Ammon's horn (tissue), 1 donor: ENCODE results near the gene TLCD3B.

Experiments used
- DNase-seq: peaks from one replicate; pipeline ENCODE4 v3.0.0-alpha.2; 2016; ENCODE audit warnings: low spot score

The TLCD3B gene, protein sequence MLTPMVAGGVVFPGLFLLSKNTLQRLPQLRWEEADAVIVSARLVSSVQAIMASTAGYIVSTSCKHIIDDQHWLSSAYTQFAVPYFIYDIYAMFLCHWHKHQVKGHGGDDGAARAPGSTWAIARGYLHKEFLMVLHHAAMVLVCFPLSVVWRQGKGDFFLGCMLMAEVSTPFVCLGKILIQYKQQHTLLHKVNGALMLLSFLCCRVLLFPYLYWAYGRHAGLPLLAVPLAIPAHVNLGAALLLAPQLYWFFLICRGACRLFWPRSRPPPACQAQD

DNA sequence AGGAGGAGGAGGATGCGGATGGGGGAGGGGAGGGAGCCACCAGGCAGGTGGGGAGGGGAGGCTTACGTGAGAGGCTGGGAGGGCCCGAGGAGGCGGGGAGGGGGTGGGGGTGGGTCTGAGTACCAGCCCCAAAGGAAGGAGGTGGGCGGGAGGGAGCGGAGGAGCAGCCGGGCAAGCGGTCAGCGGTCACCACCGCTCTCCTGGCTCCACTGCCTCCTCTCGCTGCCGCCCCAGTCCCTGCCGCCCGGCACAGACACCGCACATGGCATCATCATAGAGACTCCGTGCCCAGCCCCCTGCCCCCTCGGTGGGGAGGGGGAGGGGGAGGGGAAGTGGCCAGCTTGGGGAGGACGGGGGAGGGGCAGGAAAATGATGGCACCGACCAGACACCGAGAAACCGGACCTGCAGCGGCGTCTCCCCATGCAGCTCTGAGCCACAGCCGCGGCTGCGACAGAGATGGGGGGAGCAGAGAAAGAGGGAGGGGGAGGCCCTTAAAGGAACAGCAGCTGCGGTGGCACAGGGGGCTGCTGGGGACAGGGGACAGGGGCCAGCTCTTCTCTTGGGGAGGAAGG lies at the start of gene TLCD3B:
TSS of gene TLCD3B (minus strand) at position 431 of the 573 bp plus-strand sequence. CDS start 744 bp downstream, outside the sequence.
- peak; percentile 46 for DNase-seq

DNA sequence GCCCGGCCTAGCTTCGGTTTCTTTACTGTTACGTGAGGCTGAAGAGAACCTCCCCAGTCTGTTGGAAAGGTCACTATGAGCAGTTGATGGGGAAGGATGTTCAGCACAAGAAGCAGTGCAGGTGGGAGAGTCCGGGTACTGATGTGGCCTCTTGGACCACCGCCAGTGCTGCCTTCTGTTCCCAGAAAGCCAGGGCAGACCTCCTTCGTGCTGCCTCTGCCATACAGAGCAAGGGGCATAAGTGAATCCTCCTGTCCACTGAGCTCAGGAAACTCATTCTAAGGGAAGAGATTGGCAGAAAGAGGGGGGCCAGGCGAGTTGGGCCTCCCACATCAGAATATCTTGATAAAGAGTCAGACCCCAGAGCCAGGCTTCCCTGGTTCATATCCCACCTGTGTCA lies 48.4 kb upstream of the TLCD3B start:
- DNase-seq: no peak

DNA sequence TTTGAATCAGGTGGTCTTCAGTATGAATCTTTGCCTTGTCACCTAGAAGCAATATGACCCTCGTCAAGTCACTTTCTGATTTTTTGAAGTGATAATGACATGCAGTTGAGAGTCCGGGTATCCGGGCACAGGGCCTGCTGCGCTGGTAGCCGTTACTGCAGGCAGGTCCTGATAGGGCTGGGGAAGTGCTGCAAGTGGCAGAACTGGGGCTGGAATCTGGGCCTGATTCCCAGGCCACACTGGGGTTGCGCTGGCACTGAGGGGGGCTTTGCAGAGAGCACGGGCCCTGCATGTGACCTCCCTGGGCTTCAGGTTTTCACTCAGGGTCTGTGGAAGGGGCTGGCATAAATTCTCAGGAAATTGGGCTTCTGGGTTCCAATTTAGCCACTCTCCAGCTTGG lies 47.7 kb upstream of the TLCD3B start:
- no peak for DNase-seq

DNA sequence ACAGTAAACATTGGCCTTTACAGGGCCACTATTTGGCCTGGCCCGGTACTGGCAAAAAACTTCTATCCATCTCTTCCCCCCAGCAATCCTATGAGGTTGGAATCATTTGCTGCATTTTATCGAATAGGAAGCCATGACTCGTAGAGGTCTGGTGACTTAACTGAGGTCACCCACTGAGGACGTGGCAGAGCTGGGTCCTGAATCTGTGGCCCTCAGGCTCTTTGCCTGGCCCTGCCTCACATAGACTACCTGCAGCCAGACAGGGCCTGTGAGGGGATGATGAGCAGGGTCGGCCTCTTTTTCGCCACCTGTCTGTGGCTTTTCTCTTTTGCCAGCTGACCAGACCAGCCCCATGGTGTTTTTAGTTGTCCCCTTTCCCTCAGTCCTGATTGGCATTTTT lies 46.6 kb upstream of the TLCD3B start:
- no peak for DNase-seq

DNA sequence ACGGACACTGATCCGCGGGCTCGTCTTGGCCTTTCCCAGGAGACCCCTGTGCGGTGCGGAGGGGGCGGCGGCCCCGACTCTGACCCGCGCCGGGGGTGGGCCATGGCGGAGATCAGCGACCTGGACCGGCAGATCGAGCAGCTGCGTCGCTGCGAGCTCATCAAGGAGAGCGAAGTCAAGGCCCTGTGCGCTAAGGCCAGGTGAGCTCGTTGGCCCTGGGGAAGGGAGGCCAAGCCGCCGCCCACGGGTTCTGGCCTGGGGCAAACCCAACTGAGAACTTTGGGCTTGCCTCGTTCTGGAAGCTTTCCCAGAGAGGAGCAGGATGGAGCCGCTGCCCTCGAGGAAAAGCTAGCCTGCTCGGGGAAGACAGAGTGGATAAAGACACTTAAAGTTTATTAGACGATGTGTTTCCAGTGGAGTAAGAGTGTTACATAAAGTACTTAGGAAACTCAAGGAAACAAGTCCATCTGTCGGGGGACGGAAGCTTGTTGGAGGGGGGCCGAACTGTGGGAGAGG lies 45.3 kb upstream of the TLCD3B start:
- DNase-seq: no peak

DNA sequence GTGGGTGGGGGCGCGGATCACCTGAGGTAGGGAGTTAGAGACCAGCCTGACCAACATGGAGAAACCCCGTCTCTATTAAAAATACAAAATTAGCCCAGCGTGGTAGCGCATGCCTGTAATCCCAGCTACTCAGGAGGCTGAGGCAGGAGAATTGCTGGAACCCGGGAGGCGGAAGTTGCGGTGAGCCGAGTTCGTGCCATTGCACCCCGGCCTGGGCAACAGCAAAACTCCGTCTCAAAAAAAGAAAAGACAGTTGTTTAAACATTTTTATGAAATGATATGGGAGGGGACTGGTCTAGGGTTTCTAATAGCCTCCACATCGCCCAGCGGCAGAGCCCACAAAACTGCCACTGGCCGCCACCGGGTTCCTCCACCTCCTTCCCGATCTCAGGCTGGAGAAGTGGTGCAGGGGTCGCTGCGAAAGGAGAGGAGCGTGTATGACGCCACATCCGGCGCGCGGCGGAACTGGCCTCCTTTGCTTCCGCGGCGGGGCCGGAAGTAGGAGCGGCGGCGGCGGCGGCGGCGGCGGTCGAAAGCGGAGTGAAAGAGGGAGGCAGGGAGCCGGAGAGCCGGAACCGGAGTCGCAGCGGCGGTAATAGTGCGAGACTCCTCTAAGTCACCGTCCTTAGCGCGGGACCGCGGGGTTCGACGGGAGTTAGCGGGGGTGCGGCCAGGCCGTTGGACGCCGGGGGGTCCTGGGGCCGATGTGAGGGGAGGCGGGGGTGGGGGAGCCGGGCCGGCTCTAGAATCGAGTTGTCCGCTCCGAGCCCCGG lies 44.6 kb upstream of the TLCD3B start, which contains the start of gene PPP4C:
TSS of gene PPP4C (plus strand) at position 492 of the 773 bp plus-strand sequence. CDS start 384 bp downstream, outside the sequence.
- peak; percentile 94 for DNase-seq

DNA sequence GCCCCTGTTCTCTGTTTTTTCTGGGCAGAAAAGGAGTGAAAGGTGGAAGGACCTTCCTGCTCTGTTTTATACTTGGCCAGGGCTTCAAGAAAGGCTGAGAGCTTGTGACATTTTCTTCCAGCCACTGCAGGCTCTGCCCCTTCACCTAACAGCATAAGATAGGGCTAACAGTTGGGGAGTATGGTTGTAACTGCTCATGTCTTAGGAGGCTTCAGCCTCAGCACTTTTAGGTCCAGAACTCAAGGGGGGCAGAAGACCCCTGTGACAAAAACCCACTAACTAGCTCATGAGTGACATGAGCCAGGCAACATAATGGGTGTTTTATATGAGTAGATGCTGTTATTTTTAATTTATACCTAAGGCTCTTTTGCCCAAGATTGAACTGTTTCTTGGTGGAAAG lies 39.4 kb upstream of the TLCD3B start:
- DNase-seq: no peak

DNA sequence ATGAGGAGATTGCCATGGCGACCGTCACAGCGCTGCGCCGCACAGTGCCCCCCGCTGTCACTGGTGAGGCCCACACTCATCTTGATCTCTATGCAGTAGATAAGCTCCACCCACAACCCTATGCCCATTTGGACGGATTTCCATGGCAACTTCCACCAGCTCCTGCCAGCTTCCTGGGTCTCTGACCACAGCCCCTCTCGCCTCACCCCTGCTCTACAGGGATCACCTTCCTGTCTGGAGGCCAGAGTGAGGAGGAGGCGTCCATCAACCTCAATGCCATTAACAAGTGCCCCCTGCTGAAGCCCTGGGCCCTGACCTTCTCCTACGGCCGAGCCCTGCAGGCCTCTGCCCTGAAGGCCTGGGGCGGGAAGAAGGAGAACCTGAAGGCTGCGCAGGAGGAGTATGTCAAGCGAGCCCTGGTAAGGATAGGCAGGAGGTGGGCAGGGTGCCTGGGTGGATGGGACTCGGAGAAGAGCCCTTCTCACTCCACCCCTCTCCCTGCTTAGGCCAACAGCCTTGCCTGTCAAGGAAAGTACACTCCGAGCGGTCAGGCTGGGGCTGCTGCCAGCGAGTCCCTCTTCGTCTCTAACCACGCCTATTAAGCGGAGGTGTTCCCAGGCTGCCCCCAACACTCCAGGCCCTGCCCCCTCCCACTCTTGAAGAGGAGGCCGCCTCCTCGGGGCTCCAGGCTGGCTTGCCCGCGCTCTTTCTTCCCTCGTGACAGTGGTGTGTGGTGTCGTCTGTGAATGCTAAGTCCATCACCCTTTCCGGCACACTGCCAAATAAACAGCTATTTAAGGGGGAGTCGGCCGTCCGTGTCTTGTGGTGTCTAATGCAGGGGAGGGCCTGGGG lies 38.8 kb upstream of the TLCD3B start:
- DNase-seq: no peak

DNA sequence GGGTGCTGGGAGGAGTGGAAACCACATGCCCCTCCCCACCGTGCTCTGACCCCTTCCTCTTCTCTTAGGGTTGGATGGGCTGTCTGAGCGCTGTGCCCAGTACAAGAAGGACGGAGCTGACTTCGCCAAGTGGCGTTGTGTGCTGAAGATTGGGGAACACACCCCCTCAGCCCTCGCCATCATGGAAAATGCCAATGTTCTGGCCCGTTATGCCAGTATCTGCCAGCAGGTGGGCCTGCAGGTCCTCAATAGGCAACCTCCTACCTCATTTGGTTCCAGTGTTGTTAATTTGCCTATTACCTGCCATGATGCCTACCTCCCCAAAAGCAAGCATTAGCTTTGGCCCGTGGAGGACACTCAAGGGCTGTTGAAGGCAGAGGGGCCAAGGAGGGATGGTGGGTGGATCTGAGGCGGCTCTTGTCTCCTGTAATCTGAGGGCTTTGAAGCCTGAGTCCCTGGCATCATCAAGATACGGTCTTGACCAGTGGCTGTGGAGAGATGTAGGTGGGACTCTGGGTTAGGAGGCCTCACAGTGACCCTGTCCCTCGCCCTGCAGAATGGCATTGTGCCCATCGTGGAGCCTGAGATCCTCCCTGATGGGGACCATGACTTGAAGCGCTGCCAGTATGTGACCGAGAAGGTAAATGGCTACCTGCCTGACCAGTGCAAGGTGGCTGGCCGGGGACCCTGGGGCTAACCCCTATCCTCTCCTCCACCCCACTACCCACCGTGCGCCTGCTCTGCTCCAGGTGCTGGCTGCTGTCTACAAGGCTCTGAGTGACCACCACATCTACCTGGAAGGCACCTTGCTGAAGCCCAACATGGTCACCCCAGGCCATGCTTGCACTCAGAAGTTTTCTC lies 37.9 kb upstream of the TLCD3B start:
- no peak for DNase-seq

DNA sequence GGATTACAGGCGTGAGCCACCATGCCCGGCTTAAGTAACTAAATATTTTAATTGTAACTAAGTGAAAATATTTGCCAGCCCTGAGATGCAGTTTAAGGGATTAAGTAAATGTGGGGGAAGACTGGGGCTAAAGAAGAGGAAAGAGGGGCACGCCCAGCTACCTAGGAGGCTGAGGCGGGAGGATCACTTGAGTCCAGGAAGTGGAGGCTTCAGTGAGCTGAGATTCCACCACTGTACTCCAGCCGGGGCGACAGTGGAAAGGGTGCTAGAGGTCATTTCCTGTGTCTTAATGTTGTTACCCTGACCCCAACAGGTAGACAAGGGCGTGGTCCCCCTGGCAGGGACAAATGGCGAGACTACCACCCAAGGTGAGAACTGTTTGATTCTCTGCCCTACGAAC lies 37.3 kb upstream of the TLCD3B start:
- no peak for DNase-seq

DNA sequence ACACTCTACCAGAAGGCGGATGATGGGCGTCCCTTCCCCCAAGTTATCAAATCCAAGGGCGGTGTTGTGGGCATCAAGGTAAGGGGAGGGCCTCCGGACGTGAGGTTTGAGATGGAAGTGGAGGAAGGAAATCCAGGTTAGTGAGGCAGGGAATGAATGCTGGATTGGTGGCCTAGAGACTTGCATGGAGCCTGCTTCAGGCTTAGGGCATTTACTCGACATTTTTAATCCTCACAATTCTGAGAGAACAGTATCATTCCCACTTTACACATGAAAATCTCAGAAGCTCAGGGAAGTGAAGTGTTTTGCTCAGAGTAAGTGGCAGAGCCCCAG lies 36.5 kb upstream of the TLCD3B start:
- no peak for DNase-seq

DNA sequence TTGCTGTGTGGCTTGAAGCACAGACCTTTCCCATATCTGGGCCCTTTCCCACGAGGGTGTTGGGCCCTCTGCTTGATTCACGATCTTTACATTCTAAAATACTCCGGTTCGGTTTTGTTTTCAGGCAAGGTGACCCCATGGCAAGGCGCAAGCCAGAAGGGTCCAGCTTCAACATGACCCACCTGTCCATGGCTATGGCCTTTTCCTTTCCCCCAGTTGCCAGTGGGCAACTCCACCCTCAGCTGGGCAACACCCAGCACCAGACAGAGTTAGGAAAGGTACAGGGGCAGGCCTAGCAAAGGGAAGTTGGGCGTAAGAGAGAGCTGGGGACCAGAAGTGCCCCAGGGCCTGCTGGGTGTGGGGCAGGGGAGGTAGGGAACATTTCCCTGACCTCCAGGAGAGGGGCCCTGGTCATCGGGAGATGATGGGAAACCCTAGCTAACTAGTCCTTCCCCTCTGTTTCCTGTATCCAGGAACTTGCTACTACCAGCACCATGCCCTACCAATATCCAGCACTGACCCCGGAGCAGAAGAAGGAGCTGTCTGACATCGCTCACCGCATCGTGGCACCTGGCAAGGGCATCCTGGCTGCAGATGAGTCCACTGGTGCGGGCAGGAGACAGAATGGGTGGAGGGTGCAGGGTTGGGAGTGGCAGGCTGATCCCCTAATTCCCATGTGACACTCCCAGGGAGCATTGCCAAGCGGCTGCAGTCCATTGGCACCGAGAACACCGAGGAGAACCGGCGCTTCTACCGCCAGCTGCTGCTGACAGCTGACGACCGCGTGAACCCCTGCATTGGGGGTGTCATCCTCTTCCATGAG lies 35.9 kb upstream of the TLCD3B start:
- DNase-seq: peak; percentile 47

DNA sequence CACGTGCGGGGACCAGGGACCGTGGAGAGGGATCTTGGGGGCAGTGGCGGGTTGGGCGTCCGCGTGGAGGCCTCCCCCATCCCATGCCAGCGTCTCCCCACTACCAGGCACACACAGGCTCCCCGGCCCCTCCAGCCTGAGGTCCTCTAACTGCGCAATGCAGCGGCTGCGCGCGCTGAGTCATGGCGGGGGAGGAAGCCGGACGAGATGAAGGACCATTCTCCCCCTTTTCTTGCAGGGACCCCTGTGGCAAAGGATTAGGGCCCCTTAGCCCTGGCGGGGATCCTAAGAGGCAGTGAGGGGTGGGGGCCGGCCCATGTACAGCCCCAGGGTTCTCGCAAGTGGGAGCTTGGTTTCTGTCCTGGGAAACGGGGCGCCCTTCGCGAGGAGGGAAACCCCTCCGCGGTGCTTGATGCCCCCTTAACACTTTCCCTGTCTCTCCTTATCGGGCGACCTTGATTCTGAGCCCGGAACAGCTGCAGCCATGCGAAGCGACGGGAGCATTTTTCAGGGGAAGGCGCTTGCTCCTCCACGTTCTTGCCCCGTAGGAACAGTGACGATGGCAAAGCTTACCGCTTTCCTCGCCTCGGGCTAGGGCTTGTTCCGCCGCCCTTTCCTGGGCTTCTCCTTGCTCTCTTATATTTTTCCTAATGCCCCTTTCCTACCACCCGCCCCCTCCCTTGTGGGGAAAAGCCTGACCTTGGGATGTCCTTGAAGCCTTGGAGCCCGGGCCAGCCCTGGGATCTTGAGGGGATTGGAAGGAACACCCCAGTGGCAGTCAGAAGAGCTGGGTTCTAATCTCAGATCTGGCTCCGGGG lies 35.1 kb upstream of the TLCD3B start:
- DNase-seq: no peak

DNA sequence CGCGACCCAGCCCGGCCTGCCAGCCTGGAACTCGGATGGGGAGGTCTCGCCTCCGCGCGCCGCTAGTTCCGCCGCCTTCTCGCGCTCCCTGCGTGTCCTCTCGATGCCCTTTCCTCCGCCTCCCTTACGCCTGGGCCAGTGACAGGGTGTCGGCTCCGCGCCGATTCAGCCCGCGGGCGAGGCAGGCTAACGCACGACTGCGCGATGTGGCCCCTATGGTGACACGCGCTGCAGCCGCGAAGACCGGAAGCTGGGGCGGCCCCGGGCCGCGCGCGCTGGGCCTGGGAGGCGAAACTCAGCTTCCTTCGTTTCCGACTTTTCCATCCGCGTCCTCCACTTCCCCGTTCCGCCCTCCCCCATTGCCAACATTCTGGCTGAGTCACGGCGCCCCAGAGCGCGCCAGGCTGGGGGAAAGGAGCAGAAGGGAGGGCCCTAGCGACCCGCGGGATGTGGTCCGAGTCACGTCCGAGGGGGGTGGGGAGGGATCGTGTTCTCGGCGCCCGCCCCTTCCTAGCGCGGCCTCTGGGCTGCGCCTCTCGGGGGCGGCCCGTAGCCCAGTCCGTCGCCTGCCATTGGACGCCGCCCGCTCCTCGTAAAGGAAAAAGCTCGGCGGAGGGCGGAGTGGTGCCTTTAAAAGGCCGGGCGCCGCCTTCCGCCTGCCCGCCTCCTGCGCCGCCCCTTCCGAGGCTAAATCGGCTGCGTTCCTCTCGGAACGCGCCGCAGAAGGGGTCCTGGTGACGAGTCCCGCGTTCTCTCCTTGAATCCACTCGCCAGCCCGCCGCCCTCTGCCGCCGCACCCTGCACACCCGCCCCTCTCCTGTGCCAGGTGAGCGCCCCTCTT lies 34.3 kb upstream of the TLCD3B start, which contains the start of gene ALDOA:
TSS of gene ALDOA (plus strand) at position 659 of the 841 bp plus-strand sequence. CDS start 1,138 bp downstream, outside the sequence.
- DNase-seq: peak; percentile 99

DNA sequence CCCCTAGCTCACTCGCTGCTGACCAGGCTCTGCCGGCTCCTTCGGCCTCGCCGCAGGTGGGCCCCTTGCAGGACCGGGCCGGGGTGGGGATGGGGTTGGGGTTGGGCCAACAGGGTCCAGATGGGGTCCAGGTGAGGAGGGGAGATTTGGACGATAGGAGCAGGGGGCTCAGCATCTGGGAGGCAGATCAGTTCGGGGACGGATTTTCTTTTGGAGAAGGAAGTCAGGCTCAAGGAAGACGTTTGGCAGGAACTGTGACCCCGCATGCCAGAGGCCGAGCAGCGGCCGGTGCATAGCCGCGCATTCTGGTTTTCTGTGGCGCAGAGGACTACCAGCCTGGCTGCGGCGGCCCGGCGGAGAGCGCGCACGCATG lies 33.6 kb upstream of the TLCD3B start:
- DNase-seq: no peak

DNA sequence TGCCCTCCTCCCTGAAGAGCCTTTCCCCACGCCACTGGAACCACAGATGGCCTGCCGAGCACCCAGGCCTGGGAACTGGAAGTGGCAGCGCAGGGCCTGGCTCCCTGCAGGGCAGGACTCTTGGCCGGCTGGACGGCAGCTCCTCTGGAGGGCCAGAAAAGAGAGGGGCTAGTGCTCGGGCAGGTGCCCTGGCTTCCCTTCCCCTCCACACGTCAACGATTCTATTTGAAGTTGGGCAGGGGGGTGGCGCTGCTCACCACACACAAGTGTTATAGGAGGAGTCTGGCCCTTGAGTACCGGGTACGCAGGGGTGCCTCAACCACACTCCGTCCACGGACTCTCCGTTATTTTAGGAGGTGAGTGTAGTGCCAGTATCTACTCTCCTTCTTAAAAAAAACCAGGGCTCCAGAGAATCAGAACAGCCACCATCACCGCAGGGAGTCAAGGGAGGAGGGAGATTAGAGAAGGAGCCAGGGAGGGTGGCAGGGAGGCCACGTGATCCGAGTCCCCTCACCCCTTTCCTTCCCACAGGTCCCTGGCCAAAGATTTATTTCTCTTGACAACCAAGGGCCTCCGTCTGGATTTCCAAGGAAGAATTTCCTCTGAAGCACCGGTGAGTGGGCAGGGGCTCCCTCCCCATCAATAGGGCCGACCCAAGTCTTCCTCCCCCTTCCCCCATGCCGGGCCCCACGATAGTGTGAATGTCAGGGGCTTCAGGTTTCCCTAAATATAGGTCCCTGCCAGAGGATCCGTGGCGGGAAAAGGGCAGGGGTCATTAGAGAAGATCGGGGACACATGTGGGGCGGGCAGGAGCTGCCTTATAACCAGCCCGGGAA lies 33.0 kb upstream of the TLCD3B start:
- DNase-seq: peak; percentile 93

DNA sequence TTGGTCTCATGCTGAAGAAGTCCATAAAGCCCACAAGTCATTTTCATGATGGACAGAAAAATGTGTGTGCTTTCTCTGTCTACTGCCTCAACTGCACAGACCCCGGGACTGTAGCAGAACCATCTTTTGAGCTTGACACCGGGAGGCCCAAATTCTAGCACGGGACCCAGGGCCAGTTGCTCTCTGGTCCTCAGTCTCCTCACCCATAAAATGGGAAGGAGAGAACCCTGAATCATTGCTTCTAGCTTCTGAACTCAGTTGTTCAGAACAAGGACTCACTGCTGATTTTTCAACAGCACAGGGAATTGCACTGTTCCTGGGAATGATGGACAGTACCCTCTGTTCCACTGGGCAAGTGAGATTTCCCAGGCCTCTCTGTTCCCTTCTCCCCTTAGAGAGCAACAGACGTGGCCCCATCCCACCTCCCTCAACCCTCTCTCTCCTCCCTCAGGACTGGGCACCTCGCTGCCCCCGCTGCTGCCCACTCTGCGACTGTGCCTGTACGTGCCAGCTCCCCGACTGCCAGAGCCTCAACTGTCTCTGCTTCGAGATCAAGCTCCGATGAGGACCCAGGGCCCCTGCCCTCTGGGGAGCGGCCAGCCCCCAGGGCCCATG lies 32.3 kb upstream of the TLCD3B start:
- DNase-seq: no peak
